H1 (cell line): ENCODE measurements around the gene LDHAL6A. TPM values are rescaled to one million over a fixed set of nuclear protein-coding genes. Genes with fewer than 3 reads are reported as not detected.

Source experiments
- CTCF ChIA-PET: fragments of 300-600 bp; sonication (Branson Sonifier 250); formaldehyde crosslinking; loops from one replicate; lab custom pipeline; 2021; ENCODE audit not compliant: partially characterized antibody; lab: Charles Lee
- POLR2A ChIA-PET: fragments of 300-600 bp; sonication (Branson Sonifier 250); formaldehyde crosslinking; loops from one replicate; lab custom pipeline; 2021; ENCODE audit warnings: inconsistent platforms; ENCODE audit not compliant: partially characterized antibody; lab: Charles Lee
- DNase-seq, 2 experiments: peaks; one replicate each; pipeline versions ENCODE4 v3.0.0 to v3.0.0-alpha.2; 2010 to 2022; ENCODE audit warnings: low spot score in 2 of 2, low read depth in 1 of 2, mixed read lengths in 1 of 2
- FAIRE-seq: peaks from 2 replicates; lab custom pipeline; 2011; peaks lifted over from hg19 to GRCh38; lab: Jason Lieb, UNC
- H2AFZ ChIP-seq: 2 replicates; pipeline ENCODE4 v1.8.1; 2012; ENCODE audit warnings: low read length, inconsistent platforms
- H2AK5ac ChIP-seq: 2 replicates; pipeline ENCODE4 v1.6.1; 2013; ENCODE audit warnings: low read depth, low read length
- H2BK120ac ChIP-seq: replicated peaks from 2 replicates; pipeline ENCODE3; 2013; ENCODE audit warnings: low read depth, low read length, inconsistent platforms
- H2BK12ac ChIP-seq: 2 replicates; pipeline ENCODE4 v1.6.1; 2013; ENCODE audit warnings: low read depth, low read length
- H2BK15ac ChIP-seq: 2 replicates; pipeline ENCODE4 v1.6.1; 2013; ENCODE audit warnings: low read length
- H2BK20ac ChIP-seq: 2 replicates; pipeline ENCODE4 v1.6.1; 2013; ENCODE audit warnings: low read length
- H2BK5ac ChIP-seq: 2 replicates; pipeline ENCODE4 v1.6.1; 2013; ENCODE audit warnings: low read depth, low read length
- H3K14ac ChIP-seq: 2 replicates; pipeline ENCODE4 v1.6.1; 2013; ENCODE audit warnings: inconsistent platforms; ENCODE audit not compliant: insufficient read length
- H3K18ac ChIP-seq: 2 replicates; pipeline ENCODE4 v1.6.1; 2013; ENCODE audit warnings: low read length; ENCODE audit errors: extremely low read depth
- H3K23ac ChIP-seq: 2 replicates; pipeline ENCODE4 v1.6.1; 2013; ENCODE audit warnings: inconsistent platforms; ENCODE audit not compliant: insufficient read length
- H3K23me2 ChIP-seq: 2 replicates; pipeline ENCODE4 v1.6.1; 2013; ENCODE audit warnings: low read depth, low read length
- H3K27ac ChIP-seq: 2 replicates; pipeline ENCODE4 v1.6.1; 2011; ENCODE audit warnings: low read depth, low read length, inconsistent platforms
- H3K27me3 ChIP-seq, 4 experiments: replicated peaks in 1 of 4; 1 replicate in 1 of 4; 2 replicates in 3 of 4; pipeline versions ENCODE4 v1.6.1 to v1.8.1; 2011 to 2013; ENCODE audit warnings: low read length in 3 of 4, mild to moderate bottlenecking in 3 of 4, inconsistent platforms in 2 of 4, mixed read lengths in 2 of 4, moderate library complexity in 1 of 4; ENCODE audit not compliant: control insufficient read depth in 3 of 4, insufficient read depth in 3 of 4; ENCODE audit errors: extremely low read depth in 1 of 4
- H3K36me3 ChIP-seq, 4 experiments: 2 replicates each; pipeline versions ENCODE4 v1.6.1 to v1.8.1; 2011 to 2013; ENCODE audit warnings: mild to moderate bottlenecking in 4 of 4, low read length in 3 of 4, moderate library complexity in 2 of 4, control low read depth in 1 of 4, inconsistent platforms in 1 of 4; ENCODE audit not compliant: insufficient read depth in 4 of 4, control insufficient read depth in 2 of 4
- H3K4ac ChIP-seq: replicated peaks from 2 replicates; pipeline ENCODE3; 2013; ENCODE audit warnings: low read length, low read depth, mixed read lengths, inconsistent platforms; ENCODE audit not compliant: insufficient read length
- H3K4me1 ChIP-seq, 4 experiments: replicated peaks in 1 of 4; 1 replicate in 1 of 4; 2 replicates in 3 of 4; pipeline versions ENCODE4 v1.6.1 to v1.8.1; 2011 to 2013; ENCODE audit warnings: low read length in 3 of 4, inconsistent platforms in 2 of 4, mixed read lengths in 1 of 4; ENCODE audit not compliant: insufficient read depth in 4 of 4, control insufficient read depth in 3 of 4
- H3K4me2 ChIP-seq, 2 experiments: 2 replicates each; pipeline versions ENCODE4 v1.6.1 to v1.8.1; 2011 to 2013; ENCODE audit warnings: low read depth in 2 of 2, low read length in 2 of 2, control low read depth in 1 of 2, inconsistent platforms in 1 of 2, mild to moderate bottlenecking in 1 of 2; ENCODE audit not compliant: insufficient read depth in 1 of 2
- H3K4me3 ChIP-seq, 4 experiments: fragments of 200-600, 300-600 bp in 1 of 4; sonication (generic), shearing (Covaris generic), sonication (Bioruptor Twin) in 1 of 4; 2 replicates each; pipeline versions ENCODE4 v1.5.1 to v1.8.1; 2011 to 2016; ENCODE audit warnings: low read length in 4 of 4, low read depth in 3 of 4, control low read depth in 2 of 4, inconsistent platforms in 2 of 4, mild to moderate bottlenecking in 2 of 4, mixed read lengths in 1 of 4, moderate library complexity in 1 of 4; ENCODE audit not compliant: insufficient read depth in 2 of 4; ENCODE audit errors: extremely low read depth in 1 of 4
- H3K56ac ChIP-seq: replicated peaks from 2 replicates; pipeline ENCODE3; 2013; ENCODE audit warnings: low read depth, mild to moderate bottlenecking, mixed read lengths, low read length, inconsistent platforms; ENCODE audit not compliant: insufficient read length
- H3K79me1 ChIP-seq: 2 replicates; pipeline ENCODE4 v1.6.1; 2013; ENCODE audit warnings: low read depth, low read length, control low read depth
- H3K79me2 ChIP-seq, 2 experiments: 2 replicates each; pipeline versions ENCODE4 v1.6.1 to v1.8.1; 2012 to 2013; ENCODE audit warnings: low read length in 2 of 2, mild to moderate bottlenecking in 2 of 2, inconsistent platforms in 1 of 2; ENCODE audit not compliant: insufficient read depth in 2 of 2, control insufficient read depth in 1 of 2
- H3K9ac ChIP-seq, 4 experiments: replicated peaks in 1 of 4; 1 replicate in 1 of 4; 2 replicates in 3 of 4; pipeline versions ENCODE4 v1.6.1 to v1.8.1; 2011 to 2013; ENCODE audit warnings: low read depth in 3 of 4, low read length in 3 of 4, control low read depth in 2 of 4, mild to moderate bottlenecking in 2 of 4, moderate library complexity in 2 of 4, inconsistent platforms in 1 of 4; ENCODE audit errors: extremely low read depth in 1 of 4
- H3K9me3 ChIP-seq, 2 experiments: 2 replicates each; pipeline versions ENCODE4 v1.6.1 to v1.8.1; 2012 to 2013; ENCODE audit warnings: mild to moderate bottlenecking in 2 of 2, moderate library complexity in 2 of 2, control low read depth in 1 of 2, inconsistent platforms in 1 of 2, low read depth in 1 of 2, low read length in 1 of 2, mixed read lengths in 1 of 2; ENCODE audit not compliant: insufficient read depth in 2 of 2
- H4K20me1 ChIP-seq, 2 experiments: replicated peaks in 1 of 2; 2 replicates each; pipeline versions ENCODE3 to v1.8.1; 2011 to 2013; ENCODE audit warnings: inconsistent platforms in 2 of 2, low read length in 2 of 2, mild to moderate bottlenecking in 1 of 2; ENCODE audit not compliant: insufficient read depth in 2 of 2, control insufficient read depth in 1 of 2
- H4K5ac ChIP-seq: 2 replicates; pipeline ENCODE4 v1.6.1; 2013; ENCODE audit warnings: low read length, low read depth, mixed read lengths, inconsistent platforms; ENCODE audit not compliant: insufficient read length
- H4K8ac ChIP-seq: 2 replicates; pipeline ENCODE4 v1.8.0; 2013; ENCODE audit warnings: mild to moderate bottlenecking, moderate library complexity, low read length, inconsistent platforms; ENCODE audit not compliant: insufficient read depth; ENCODE audit errors: extremely low read depth
- H4K91ac ChIP-seq: replicated peaks from 2 replicates; pipeline ENCODE3; 2013; ENCODE audit warnings: low read length, mixed read lengths, inconsistent platforms; ENCODE audit not compliant: insufficient read length
- BRCA1 ChIP-seq: IDR thresholded peaks from 2 replicates; pipeline ENCODE4 v1.6.1; 2012; ENCODE audit warnings: low read depth, low read length, improper control_type of control experiment
- CBX5 ChIP-seq: fragments of 300-800, 300-1000 bp; sonication (generic); IDR thresholded peaks from 2 replicates; pipeline ENCODE4 v1.7.1; 2016; ENCODE audit warnings: antibody characterized with exemption, low read length, low read depth
- CBX8 ChIP-seq: fragments of 300-800, 300-1000 bp; sonication (generic); IDR thresholded peaks from 2 replicates; pipeline ENCODE4 v1.7.1; 2016; ENCODE audit warnings: low read depth, low read length, borderline replicate concordance
- EP300 ChIP-seq, 2 experiments: IDR thresholded peaks; 1 replicate in 1 of 2; 2 replicates in 1 of 2; pipeline ENCODE4 v1.6.1; 2011 to 2012; ENCODE audit warnings: low read depth in 2 of 2, low read length in 2 of 2, mild to moderate bottlenecking in 2 of 2, borderline replicate concordance in 1 of 2, inconsistent platforms in 1 of 2, moderate library complexity in 1 of 2
- FOSL1 ChIP-seq: IDR thresholded peaks from 2 replicates; pipeline ENCODE4 v1.6.1; 2011; ENCODE audit warnings: mild to moderate bottlenecking, low read depth, low read length, moderate library complexity; ENCODE audit not compliant: insufficient read depth
- GTF2F1 ChIP-seq: IDR thresholded peaks from 2 replicates; pipeline ENCODE4 v1.6.1; 2012; ENCODE audit warnings: low read depth, low read length, improper control_type of control experiment, borderline replicate concordance
- RAD21 ChIP-seq, 2 experiments: IDR thresholded peaks in 1 of 2; conservative IDR thresholded peaks in 1 of 2; 2 replicates each; pipeline ENCODE4 v1.6.1; 2011; ENCODE audit warnings: low read depth in 2 of 2, low read length in 2 of 2, improper control_type of control experiment in 1 of 2, inconsistent platforms in 1 of 2, mild to moderate bottlenecking in 1 of 2, moderate library complexity in 1 of 2
- RNF2 ChIP-seq: fragments of 200-900, 300-1000 bp; sonication (generic); IDR thresholded peaks from 2 replicates; pipeline ENCODE4 v1.7.1; 2016; ENCODE audit warnings: borderline replicate concordance, low read depth, mild to moderate bottlenecking, antibody characterized with exemption, low read length; ENCODE audit not compliant: poor library complexity, severe bottlenecking; ENCODE audit errors: missing control alignments
- SIX5 ChIP-seq: IDR thresholded peaks from 2 replicates; pipeline ENCODE4 v1.6.1; 2011; ENCODE audit warnings: mild to moderate bottlenecking, low read depth, low read length
- SP1 ChIP-seq: IDR thresholded peaks from 2 replicates; pipeline ENCODE4 v1.6.1; 2011; ENCODE audit warnings: low read depth, low read length
- WGBS, 2 experiments: shearing (Covaris generic) in 1 of 2; methylation state at CpG; one replicate each; pipeline versions ENCODE4 v1.1.6 to v1.1.7; 2013 to 2015; ENCODE audit warnings: low lambda C conversion rate in 2 of 2, mixed read lengths in 2 of 2, inconsistent platforms in 1 of 2, low coverage in 1 of 2, missing lambda C conversion rate in 1 of 2; ENCODE audit not compliant: insufficient replicate concordance in 2 of 2, insufficient coverage in 1 of 2, insufficient read length in 1 of 2; ENCODE audit errors: extremely low coverage in 1 of 2, missing lambda C conversion rate in 1 of 2; 5-methylcytosine and 5-hydroxymethylcytosine counted together
- polyA plus RNA-seq, 7 experiments: library from polyadenylated mRNA; depleted of rRNA in 3 of 7; stranded (reverse) in 5 of 7; unstranded in 2 of 7; fragments of >200 nt in 5 of 7; fragments of 200-250 nt in 2 of 7; gene quantifications; 1 replicate in 5 of 7; 2 replicates in 1 of 7; 4 replicates in 1 of 7; pipeline versions ENCODE4 v1.2.1 to v1.2.3, GENCODE V29; 2011 to 2013; ENCODE audit warnings: missing spikeins in 2 of 7, mixed read lengths in 2 of 7
- total RNA-seq: library from RNA; stranded (reverse); fragmentation: NEBNext Ultra II Directional; extraction: Animal tissue kit (Norgen Biotek cat#: 25700); gene quantifications from 2 replicates; pipeline ENCODE4 v1.2.1, GENCODE V29; 2021

The LDHAL6A gene
- total and polyA plus RNA-seq, 2 of the 8 experiments (the other 6 are each of a cell fraction or from before 2014, with no cell fraction given) = not detected

GRCh38 chr11:18526521-18527296 lies 71.1 kb downstream of the LDHAL6A start, which contains the start of gene TSG101:
Gene TSG101, minus strand, starts transcription at chr11:18526942. Its CDS starts 126 bp downstream, at chr11:18526816.
- peaks cover 0 to 48% of the 10 kb centered on the region in 2 experiments; a peak in 2 of 4 replicates for H3K79me2 ChIP-seq
- peaks cover 0 to 3% (median 0%) of the 10 kb centered on the region in 4 experiments; a peak in 1 of 8 replicates for H3K36me3 ChIP-seq
- no peak within 1 kb of the TSS for H2BK120ac ChIP-seq
- H2AK5ac ChIP-seq = no peak within 1 kb of the TSS
- H3K27me3 ChIP-seq = no peaks in the 10 kb centered on the region
- H3K14ac ChIP-seq = no peak within 1 kb of the TSS
- H2BK12ac ChIP-seq = no peak within 1 kb of the TSS; the same call in 1 of the 2 replicates
- H3K4me2 ChIP-seq = peak within 1 kb of the TSS; percentile 58 to 62
- H3K56ac ChIP-seq = peak within 1 kb of the TSS; percentile 75
- FAIRE-seq (no peak), DNase-seq (peak; percentile 69 to 96)
- peaks cover 2% of the 10 kb centered on the region; the same call in 1 of the 2 replicates for H3K23me2 ChIP-seq
- H2BK5ac ChIP-seq = peak within 1 kb of the TSS; percentile 96
- H2BK15ac ChIP-seq = peak within 1 kb of the TSS; percentile 65; the same call in 1 of the 2 replicates
- H3K4ac ChIP-seq = no peak within 1 kb of the TSS
- no peak within 1 kb of the TSS for H3K23ac ChIP-seq
- peak within 1 kb of the TSS; percentile 97 for H3K27ac ChIP-seq
- H3K4me1 ChIP-seq = peaks cover 0 to 3% (median 0%) of the 10 kb centered on the region in 4 experiments; a peak in 2 of 7 replicates
- peaks cover 0 to 3% of the 10 kb centered on the region in 2 experiments for H4K20me1 ChIP-seq
- ChIA-PET POLR2A (interaction anchor here (0.5 to 2.1 kb wide), 27 partner anchors 9 to 419 kb away, joined by 3 to 10 read pairs (median 4); partner anchors contain the start of genes GTF2H1, HPS5, LDHAL6A and LDHC), CTCF (interaction anchor here (0.6 to 2.8 kb wide), 7 partner anchors 10 to 201 kb away, joined by 3 to 6 read pairs (median 3); no protein-coding TSS in a partner anchor)
- H3K4me3 ChIP-seq = peak within 1 kb of the TSS; percentile 86 to 96 (median 91)
- H4K5ac ChIP-seq = peak within 1 kb of the TSS; percentile 60
- peaks cover 3% of the 10 kb centered on the region; the same call in 1 of the 2 replicates for H3K79me1 ChIP-seq
- WGBS, 2 experiments = 1% methylated on average over 44 of the region's 57 CpGs; no CpG with 5 or more reads in 1 of the 2 experiments
- H3K18ac ChIP-seq = no peak within 1 kb of the TSS; the same call in 1 of the 2 replicates
- H2BK20ac ChIP-seq = no peak within 1 kb of the TSS
- H2AFZ ChIP-seq = peak within 1 kb of the TSS; percentile 91
- peak within 1 kb of the TSS; percentile 63 for H4K91ac ChIP-seq
- H3K9ac ChIP-seq = peak within 1 kb of the TSS; percentile 75 to 97 (median 96)
- peak within 1 kb of the TSS; percentile 96 for H4K8ac ChIP-seq
- no peaks in the 10 kb centered on the region for H3K9me3 ChIP-seq
- TF ChIP-seq BRCA1 (no peak), RAD21 (IDR thresholded peaks at IDR 0.05 in 1 of 2, conservative IDR thresholded peaks at IDR 0.05 in 1 of 2; ENCODE audit: low read depth in 2 of 2, low read length in 2 of 2) (no peak), CBX5 (no peak), SP1 (no peak), RNF2 (no peak), GTF2F1 (no peak), EP300 (IDR thresholded peaks at IDR 0.05; ENCODE audit: borderline replicate concordance in 1 of 2, low read depth in 2 of 2, low read length in 2 of 2) (0 out of 3 replicates have a peak, but pooled peaks of 1 of the 2 experiments have one; percentile 4), CBX8 (no peak), SIX5 (no peak), FOSL1 (no peak)
